ENCODE results near the gene NAGK.

NAGK gene

GRCh38 chr2:71117063-71117462 lies 48.6 kb downstream of the NAGK start:
- no peak for DNase-seq

- DNase-seq, result no peak
These were observed 51.7 kb downstream of the NAGK start for GRCh38 chr2:71120195-71120594.

GRCh38 chr2:71121479-71121878 lies 53.0 kb downstream of the NAGK start:
- DNase-seq, result no peak

- DNase-seq, result no peak
These were observed 54.2 kb downstream of the NAGK start for GRCh38 chr2:71122387-71123298.

GRCh38 chr2:71125506-71126294 lies 57.3 kb downstream of the NAGK start:
- no peak for DNase-seq

- DNase-seq, result no peak
These were observed 58.5 kb downstream of the NAGK start for GRCh38 chr2:71126957-71127356.

Data from cerebellar nuclear complex (tissue), 1 donor.